ENCODE data around the gene CCDC9B.

GRCh38 chr15:40320409-40320808 is 20.3 kb downstream of the CCDC9B start:
- TF ChIP-seq, protein P1, sequence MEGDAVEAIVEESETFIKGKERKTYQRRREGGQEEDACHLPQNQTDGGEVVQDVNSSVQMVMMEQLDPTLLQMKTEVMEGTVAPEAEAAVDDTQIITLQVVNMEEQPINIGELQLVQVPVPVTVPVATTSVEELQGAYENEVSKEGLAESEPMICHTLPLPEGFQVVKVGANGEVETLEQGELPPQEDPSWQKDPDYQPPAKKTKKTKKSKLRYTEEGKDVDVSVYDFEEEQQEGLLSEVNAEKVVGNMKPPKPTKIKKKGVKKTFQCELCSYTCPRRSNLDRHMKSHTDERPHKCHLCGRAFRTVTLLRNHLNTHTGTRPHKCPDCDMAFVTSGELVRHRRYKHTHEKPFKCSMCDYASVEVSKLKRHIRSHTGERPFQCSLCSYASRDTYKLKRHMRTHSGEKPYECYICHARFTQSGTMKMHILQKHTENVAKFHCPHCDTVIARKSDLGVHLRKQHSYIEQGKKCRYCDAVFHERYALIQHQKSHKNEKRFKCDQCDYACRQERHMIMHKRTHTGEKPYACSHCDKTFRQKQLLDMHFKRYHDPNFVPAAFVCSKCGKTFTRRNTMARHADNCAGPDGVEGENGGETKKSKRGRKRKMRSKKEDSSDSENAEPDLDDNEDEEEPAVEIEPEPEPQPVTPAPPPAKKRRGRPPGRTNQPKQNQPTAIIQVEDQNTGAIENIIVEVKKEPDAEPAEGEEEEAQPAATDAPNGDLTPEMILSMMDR (IDR thresholded peaks at IDR 0.05): no peak
- TF ChIP-seq POLR2A (IDR thresholded peaks at IDR 0.05): no peak

Measured in uterus (tissue), 2 donors.